HG02885 (cell line): Measurements from ENCODE around the gene TOX2.

Experiments
- ATAC-seq: cut with Tn5 transposase; IDR thresholded peaks from one replicate; pipeline ENCODE4 v1.9.1; 2021; ENCODE audit warnings: mild to moderate bottlenecking; ENCODE audit not compliant: unreplicated experiment, poor library complexity

TOX2 gene

DNA sequence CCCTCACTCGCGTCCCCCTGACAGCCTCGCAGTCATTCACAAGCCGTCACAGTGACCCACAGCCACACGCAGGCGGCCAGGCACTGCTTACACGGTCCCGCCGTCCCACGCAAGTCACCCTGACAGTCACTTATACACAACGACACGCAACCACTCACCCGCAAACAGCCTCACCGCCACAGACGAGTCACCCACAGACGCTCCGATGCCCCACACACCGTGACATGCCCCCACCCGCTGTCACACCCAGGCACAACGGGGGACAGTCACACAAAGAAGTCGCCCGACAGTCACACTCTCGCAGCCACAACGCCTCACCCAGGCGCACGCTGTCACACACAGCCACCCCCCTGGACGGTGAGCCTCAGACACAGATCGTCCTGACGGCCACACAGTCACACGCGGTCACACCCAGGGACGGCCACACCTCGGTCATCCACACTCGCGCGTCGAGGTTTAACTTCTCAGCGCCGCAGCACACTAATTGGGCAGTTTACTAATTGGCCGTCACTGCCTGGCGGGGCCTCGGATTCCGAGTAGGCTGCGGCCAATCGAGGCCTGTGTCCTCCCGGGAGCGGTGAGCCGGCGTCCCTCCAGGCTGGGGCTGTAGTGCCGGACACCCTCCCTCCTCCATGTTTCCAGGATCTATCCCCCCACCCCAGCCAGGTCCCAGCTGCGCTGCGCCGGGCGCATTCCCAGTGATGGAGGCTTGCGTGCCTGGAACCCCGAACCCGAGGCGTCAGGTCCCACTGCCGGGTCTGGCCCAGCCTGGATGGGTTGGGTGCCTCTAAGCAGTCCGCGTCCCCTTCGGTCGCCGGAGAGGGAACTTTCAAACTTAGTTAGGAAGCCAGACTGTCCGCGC is 790 bp downstream of the TOX2 start:
- no peak for ATAC-seq

GRCh38 chr20:43916073-43916880 is 1.6 kb downstream of the TOX2 start:
- ATAC-seq = no peak

DNA sequence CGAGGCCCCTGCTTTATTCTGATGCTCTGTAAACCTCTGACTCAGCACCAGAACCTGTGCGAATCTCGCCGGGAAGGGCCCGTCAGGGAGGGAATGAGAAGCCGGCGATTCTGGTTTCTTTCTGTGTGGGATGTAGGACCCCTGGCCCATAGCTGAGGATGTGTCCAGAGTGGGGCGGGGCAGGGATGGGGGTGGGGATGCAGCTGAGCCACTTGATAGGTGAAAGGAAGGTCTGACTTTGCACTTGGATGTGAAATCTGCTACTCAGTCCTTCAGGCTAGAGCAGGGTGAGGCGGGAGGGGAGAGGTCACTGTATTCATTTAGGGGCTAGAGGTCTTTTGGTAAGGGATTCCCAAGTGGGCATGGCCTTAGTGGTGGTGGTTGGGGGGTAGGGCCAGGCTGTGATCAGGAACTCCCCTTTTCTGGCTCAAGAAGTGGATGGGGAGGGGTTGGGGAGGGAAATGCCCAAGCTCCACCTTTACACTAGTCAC is 2.3 kb downstream of the TOX2 start:
- ATAC-seq = no peak

DNA sequence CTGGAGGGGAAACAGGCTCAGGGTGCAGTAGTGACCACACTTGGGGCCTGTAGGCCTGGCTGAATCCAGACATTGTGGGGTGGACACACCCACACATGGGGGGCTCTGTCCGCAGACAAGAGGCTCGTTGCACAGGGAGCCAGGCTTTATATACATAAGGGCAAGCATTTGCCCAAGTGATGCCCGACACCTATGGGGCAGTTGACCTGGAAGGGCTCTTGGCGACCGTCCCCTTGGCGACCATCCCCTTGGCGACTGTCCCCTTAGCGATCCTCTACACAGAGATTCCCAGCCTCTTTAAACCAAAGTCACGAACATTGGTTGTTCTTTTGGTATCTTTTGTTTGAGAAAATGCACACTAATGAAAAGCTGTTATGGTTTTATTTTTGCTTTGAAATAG is 2.7 kb downstream of the TOX2 start:
- ATAC-seq = no peak

GRCh38 chr20:43919686-43920403 is 5.2 kb downstream of the TOX2 start:
- ATAC-seq = no peak

- no peak for ATAC-seq
Observed at GRCh38 chr20:43920797-43921196, 6.1 kb downstream of the TOX2 start.

DNA sequence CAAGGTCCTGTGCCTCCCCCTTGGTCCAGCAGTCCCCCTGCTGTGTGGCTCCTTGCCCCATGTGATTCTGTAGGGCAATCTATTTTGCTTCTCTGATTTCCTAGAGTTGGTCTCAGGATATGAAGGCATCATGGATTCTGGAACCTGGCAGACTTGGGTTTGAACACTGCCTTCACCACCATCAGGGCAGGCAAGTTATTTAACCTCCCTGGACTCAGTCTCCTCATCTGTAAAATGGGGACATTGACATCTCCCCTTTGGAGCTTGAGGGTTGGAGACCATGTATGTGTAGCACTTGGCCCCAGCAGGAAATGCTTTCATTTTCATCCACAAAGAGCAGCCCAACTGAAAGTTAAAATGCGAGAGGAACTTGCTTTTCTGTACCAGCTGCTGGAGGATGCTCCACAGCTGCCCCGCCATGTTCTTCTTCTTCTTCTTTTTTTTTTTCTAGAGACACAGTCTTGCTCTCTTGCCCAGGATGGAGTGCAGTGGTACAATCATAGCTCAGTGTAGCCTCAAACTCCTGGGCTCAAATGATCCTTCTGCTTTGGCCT is 6.7 kb downstream of the TOX2 start:
- ATAC-seq = no peak

GRCh38 chr20:43922614-43923013 is 8.0 kb downstream of the TOX2 start:
- ATAC-seq = no peak

- ATAC-seq = no peak
Observed at GRCh38 chr20:43923322-43923721, 8.7 kb downstream of the TOX2 start.

DNA sequence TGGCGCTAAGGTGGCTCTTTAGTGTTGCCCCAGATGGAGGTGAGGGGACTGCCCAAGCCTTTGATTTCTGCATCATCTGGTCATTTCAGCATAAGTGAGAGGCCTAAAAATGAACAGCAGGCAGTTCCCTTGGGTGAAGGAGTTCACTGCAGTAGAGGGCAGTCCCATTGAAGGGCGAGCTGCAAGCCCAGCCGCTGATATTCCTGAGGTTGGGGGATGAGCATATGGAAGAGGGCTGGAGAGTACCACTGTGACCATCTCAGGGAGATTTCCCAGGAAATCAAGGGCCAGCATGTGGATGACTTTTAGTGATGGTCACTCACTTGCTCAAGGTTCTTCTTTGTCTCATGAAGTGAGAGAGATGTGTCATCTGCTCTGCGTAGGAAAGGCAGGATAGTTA is 9.3 kb downstream of the TOX2 start:
- ATAC-seq = no peak

GRCh38 chr20:43925215-43925614 is 10.6 kb downstream of the TOX2 start:
- no peak for ATAC-seq

- ATAC-seq = no peak
Observed at GRCh38 chr20:43925801-43926200, 11.1 kb downstream of the TOX2 start.

GRCh38 chr20:43926287-43927050 is 11.8 kb downstream of the TOX2 start:
- no peak for ATAC-seq

DNA sequence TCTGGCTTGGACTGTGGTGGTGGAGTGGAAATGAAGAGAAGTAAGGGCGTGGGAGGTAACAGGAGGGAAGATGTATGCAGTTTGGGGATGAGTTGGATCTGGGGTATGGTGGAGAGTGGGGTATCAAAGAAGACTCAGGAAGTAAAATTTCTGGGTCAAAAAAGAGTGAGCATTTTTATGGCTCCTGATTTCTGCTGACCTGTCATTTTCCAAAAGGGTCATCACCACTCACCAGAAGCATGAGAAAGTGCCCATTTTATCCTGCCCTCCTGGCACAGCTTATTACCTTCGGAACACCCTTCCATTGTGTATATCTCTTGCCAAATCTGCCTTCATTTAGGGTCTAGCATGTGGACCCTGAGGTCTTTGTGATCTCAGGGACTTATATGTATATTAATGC is 17.3 kb downstream of the TOX2 start:
- ATAC-seq = no peak

DNA sequence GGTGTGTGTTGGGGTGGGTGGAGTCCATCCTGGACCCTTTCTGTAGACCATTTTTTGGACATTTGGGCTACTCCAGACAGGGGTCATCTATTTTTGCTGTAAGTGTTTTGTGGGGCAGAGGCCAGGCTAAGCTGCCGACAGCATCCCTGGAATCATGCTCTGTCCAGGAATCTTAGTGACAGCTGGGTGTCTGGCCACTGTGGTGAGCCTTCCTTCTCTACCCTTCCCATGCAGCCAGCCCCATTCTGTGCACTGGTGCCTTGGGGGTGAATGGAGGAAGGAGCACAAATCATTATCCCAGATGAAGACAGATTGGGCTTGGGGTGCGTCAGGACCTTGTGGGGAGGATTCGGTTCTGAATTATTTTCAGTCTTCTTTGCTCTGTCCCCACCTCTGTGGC is 20.2 kb downstream of the TOX2 start:
- ATAC-seq = no peak

- no peak for ATAC-seq
Observed at GRCh38 chr20:43936104-43936770, 21.6 kb downstream of the TOX2 start.

DNA sequence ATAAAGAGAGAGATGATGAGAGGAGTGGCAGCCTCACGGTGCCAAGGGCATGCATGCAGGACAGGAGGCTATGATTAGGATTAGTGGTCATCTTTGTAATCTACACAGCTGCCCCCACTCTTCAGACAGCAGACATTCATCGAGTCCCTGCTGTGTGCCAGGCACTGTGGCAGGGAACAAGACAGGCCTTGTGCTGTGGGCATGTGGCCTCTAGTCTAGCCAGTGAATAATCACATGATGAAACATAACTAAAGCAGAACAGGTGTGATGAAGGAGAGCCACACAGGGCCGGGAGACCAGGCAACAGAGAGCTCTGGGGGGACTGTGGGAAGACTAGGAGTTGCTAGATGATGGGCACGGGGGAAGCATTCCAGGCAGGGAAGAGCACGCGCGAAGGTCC is 22.2 kb downstream of the TOX2 start:
- no peak for ATAC-seq

DNA sequence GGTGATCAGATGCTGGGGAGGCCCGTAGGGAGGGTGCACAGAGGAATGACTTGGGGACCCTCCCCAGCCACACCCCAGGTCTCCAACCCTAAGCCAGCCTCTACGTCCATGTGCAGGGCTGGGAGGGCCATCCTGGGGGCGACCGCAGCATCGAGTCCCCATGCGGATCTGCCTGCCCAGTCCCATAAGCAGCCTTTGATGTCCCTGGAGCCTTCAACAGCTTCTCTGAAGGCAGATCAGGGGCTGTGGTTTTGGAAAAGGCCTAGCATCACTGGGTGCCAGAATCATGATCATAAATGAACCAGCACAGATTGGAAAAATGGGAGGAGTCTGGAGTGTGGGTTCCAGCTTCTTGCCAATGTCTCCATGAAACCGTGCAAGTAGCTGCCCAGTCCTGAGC is 22.9 kb downstream of the TOX2 start:
- no peak for ATAC-seq

DNA sequence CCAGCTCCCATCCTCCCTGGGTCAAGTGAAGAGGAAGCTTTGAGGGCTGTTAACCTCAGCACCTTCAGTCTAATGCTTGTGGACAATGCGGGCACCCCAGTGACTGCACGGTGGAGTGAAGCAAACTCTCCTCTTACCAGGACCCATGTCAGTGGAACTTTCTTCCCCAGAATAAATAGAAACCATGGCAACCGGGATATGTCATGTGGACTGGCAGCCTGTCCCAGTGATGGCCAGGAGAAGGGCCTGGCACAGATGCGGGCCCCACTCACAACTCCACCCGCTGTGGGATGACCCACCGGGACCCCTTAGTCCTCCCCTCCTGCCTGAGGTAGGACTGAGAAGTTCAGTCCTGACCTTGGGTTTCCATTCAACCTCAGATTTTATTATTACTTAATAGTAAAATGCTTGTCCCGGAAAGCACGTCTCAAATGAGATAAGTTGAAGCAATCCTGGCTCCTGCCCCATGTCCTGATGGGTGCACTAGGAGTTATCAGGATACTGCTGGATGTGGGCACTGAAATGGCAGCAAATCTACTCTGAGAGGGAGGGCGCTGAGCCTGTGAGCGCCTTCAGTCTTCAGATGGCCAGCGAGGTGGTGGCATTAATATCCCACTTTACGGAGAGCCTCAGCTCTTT is 23.5 kb downstream of the TOX2 start:
- no peak for ATAC-seq
